GM23338 (cell line): ENCODE measurements around the gene CFAP65. TPM values are rescaled to one million over a fixed set of nuclear protein-coding genes. Genes with fewer than 3 reads are reported as not detected.

Experiments used
- ATAC-seq: fragments of 200-7000 bp; cut with Tn5 transposase; 3 replicates; pipeline ENCODE4 v1.9.1; 2020
- DNase-seq: peaks from one replicate; pipeline ENCODE4 v3.0.0-alpha.2; 2015; ENCODE audit warnings: low spot score
- H2AFZ ChIP-seq: fragments of 200-600 bp; sonication (generic); 2 replicates; pipeline ENCODE4 v1.8.0; 2016; ENCODE audit warnings: antibody characterized with exemption, mild to moderate bottlenecking, moderate library complexity
- H3F3A ChIP-seq: fragments of 200-600 bp; sonication (generic); replicated peaks from 2 replicates; pipeline ENCODE4 v1.8.0; 2017; ENCODE audit warnings: antibody characterized with exemption, mixed run types, low read depth
- H3K27ac ChIP-seq: fragments of 200-600 bp; sonication (generic); 2 replicates; pipeline ENCODE4 v1.6.1; 2016; ENCODE audit warnings: low read depth
- H3K27me3 ChIP-seq: fragments of 200-600 bp; sonication (generic); 2 replicates; pipeline ENCODE4 v1.8.0; 2016; ENCODE audit warnings: mild to moderate bottlenecking, mixed run types, moderate library complexity; ENCODE audit not compliant: insufficient read depth
- H3K36me3 ChIP-seq: fragments of 200-600 bp; sonication (generic); 2 replicates; pipeline ENCODE4 v1.8.0; 2016; ENCODE audit warnings: mild to moderate bottlenecking; ENCODE audit not compliant: insufficient read depth
- H3K4me1 ChIP-seq: fragments of 200-600 bp; sonication (generic); 2 replicates; pipeline ENCODE4 v1.8.0; 2016; ENCODE audit warnings: mild to moderate bottlenecking, moderate library complexity; ENCODE audit not compliant: insufficient read depth
- H3K4me2 ChIP-seq: fragments of 200-600 bp; sonication (generic); 2 replicates; pipeline ENCODE4 v1.7.1; 2017; ENCODE audit warnings: mixed run types
- H3K4me3 ChIP-seq: fragments of 200-600 bp; sonication (generic); 2 replicates; pipeline ENCODE4 v1.6.1; 2016; ENCODE audit warnings: mixed run types
- H3K79me2 ChIP-seq: fragments of 200-600 bp; sonication (generic); replicated peaks from 2 replicates; pipeline ENCODE4 v1.8.0; 2017; ENCODE audit warnings: mild to moderate bottlenecking; ENCODE audit not compliant: insufficient read depth
- H3K9me2 ChIP-seq: fragments of 200-600 bp; sonication (generic); 2 replicates; pipeline ENCODE4 v1.8.0; 2017; ENCODE audit not compliant: insufficient read depth
- H4K20me1 ChIP-seq: fragments of 200-600 bp; sonication (generic); replicated peaks from 2 replicates; pipeline ENCODE4 v1.8.0; 2017; ENCODE audit warnings: mild to moderate bottlenecking; ENCODE audit not compliant: insufficient read depth
- H3K27ac Mint-ChIP-seq: 2 replicates; pipeline ENCODE4 v1.8.0; 2020; ENCODE audit warnings: inconsistent platforms, mild to moderate bottlenecking, moderate library complexity, mixed read lengths
- H3K27me3 Mint-ChIP-seq: 3 replicates; pipeline ENCODE4 v1.8.0; 2022; ENCODE audit warnings: low read depth, mild to moderate bottlenecking, moderate library complexity, mixed read lengths, inconsistent platforms; ENCODE audit not compliant: insufficient read depth, poor library complexity
- H3K36me3 Mint-ChIP-seq: 3 replicates; pipeline ENCODE4 v1.8.0; 2021; ENCODE audit warnings: low read depth, mild to moderate bottlenecking, inconsistent platforms, moderate library complexity, mixed read lengths
- H3K4me1 Mint-ChIP-seq: 3 replicates; pipeline ENCODE4 v1.8.0; 2020; ENCODE audit warnings: mild to moderate bottlenecking, inconsistent platforms, mixed read lengths
- H3K4me3 Mint-ChIP-seq: 3 replicates; pipeline ENCODE4 v1.8.0; 2021; ENCODE audit warnings: moderate library complexity, mild to moderate bottlenecking, inconsistent platforms, mixed read lengths
- H3K9me3 Mint-ChIP-seq: 3 replicates; pipeline ENCODE4 v1.8.0; 2020; ENCODE audit warnings: moderate library complexity, mild to moderate bottlenecking, inconsistent platforms, mixed read lengths
- CREB1 ChIP-seq: fragments of 250-450 bp; sonication (Bioruptor Pico); IDR thresholded peaks from 2 replicates; pipeline ENCODE4 v1.5.0; 2020; ENCODE audit warnings: low read depth, mild to moderate bottlenecking, moderate library complexity
- CTCF ChIP-seq, 2 experiments: fragments of 200-600 bp in 1 of 2; sonication (generic) in 1 of 2; conservative IDR thresholded peaks; 2 replicates each; pipeline versions ENCODE4 v1.5.1 to v1.6.1; 2016 to 2017; ENCODE audit warnings: antibody characterized with exemption in 2 of 2, low read depth in 2 of 2, mild to moderate bottlenecking in 2 of 2, moderate library complexity in 1 of 2
- ETS1 ChIP-seq: IDR thresholded peaks from 2 replicates; pipeline ENCODE4 v1.6.1; 2016; ENCODE audit warnings: antibody characterized with exemption
- EZH2phosphoT487 ChIP-seq: fragments of 200-600 bp; sonication (generic); IDR thresholded peaks from one replicate; pipeline ENCODE4 v1.8.1; 2018; ENCODE audit warnings: antibody characterized with exemption; ENCODE audit not compliant: unreplicated experiment
- NANOG ChIP-seq: IDR thresholded peaks from 2 replicates; pipeline ENCODE4 v1.6.1; 2016; ENCODE audit warnings: antibody characterized with exemption, borderline replicate concordance
- POLR2AphosphoS5 ChIP-seq: IDR thresholded peaks from 2 replicates; pipeline ENCODE4 v1.6.1; 2016; ENCODE audit warnings: antibody characterized with exemption, low read depth
- STAT1 ChIP-seq: IDR thresholded peaks from one replicate; pipeline ENCODE4 v1.6.1; 2016; ENCODE audit warnings: antibody characterized with exemption; ENCODE audit not compliant: unreplicated experiment
- ZNF331 ChIP-seq: fragments of 250-450 bp; sonication (Bioruptor Pico); IDR thresholded peaks from 2 replicates; pipeline ENCODE4 v1.5.0; 2020; ENCODE audit warnings: low read depth, mild to moderate bottlenecking, moderate library complexity
- ZNF462 ChIP-seq: fragments of 250-450 bp; sonication (Bioruptor Pico); IDR thresholded peaks from 2 replicates; pipeline ENCODE4 v1.5.0; 2020; ENCODE audit warnings: mild to moderate bottlenecking, moderate library complexity
- polyA plus RNA-seq: library from polyadenylated mRNA; unstranded; fragments of >200 nt; fragmentation: Nextera tagmentation; extraction: Ambion mirVana; gene quantifications from 2 replicates; pipeline ENCODE4 v1.2.1, GENCODE V29; 2016
- total RNA-seq: library from RNA; depleted of rRNA; stranded (reverse); fragments of >200 nt; shearing (Covaris generic); gene quantifications from 2 replicates; pipeline ENCODE4 v1.2.3, GENCODE V29; 2014

CFAP65 gene
- total and polyA plus RNA-seq, 2 experiments from 2014 or later = 0.38 to 0.74 TPM

GRCh38 chr2:219022041-219022440 is 19.3 kb downstream of the CFAP65 start:
- Histone ChIP-seq H3F3A (no peaks in the 10 kb centered on the region), H3K9me2 (no peaks in the 10 kb centered on the region), H3K4me2 (no peak overlapping the region), H3K4me3 (no peak overlapping the region), H3K4me1 (no peaks in the 10 kb centered on the region), H3K27me3 (no peaks in the 10 kb centered on the region), H2AFZ (no peak overlapping the region), H3K79me2 (no peaks in the 10 kb centered on the region), H4K20me1 (no peaks in the 10 kb centered on the region), H3K27ac (no peak overlapping the region), H3K36me3 (no peaks in the 10 kb centered on the region)
- Mint-ChIP-seq H3K27me3 (peaks cover 3% of the 10 kb centered on the region), H3K4me1 (no peaks in the 10 kb centered on the region; the same call in 2 of the 3 replicates), H3K4me3 (no peak overlapping the region), H3K9me3 (no peaks in the 10 kb centered on the region), H3K27ac (no peak overlapping the region), H3K36me3 (no peaks in the 10 kb centered on the region)
- ATAC-seq (no peak), DNase-seq (no peak)
- no peak for TF ChIP-seq CREB1

DNA sequence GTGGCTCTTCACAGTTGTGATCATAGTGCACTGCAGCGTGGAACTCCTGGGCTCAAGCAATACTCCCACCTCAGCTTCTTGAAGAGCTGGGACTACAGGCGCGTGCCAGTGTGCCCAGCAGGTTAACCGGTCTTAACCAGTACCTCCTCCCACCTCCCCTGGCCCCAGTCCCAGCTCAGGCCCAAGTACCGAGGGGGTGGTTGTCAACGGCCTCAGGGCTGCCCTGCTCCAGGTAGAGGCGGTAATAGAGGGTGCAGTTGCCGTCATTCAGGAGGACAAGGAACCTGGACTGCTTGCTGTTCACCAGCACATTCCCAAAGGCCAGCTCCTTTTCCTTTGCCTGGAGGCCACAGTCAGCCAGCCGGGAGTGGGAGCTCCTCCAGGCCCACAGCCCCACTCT is 19.7 kb downstream of the CFAP65 start:
- Histone ChIP-seq H3K4me1 (no peaks in the 10 kb centered on the region), H3K27ac (no peak overlapping the region), H3K79me2 (no peaks in the 10 kb centered on the region), H4K20me1 (no peaks in the 10 kb centered on the region), H3K27me3 (no peaks in the 10 kb centered on the region), H3F3A (no peaks in the 10 kb centered on the region), H3K36me3 (no peaks in the 10 kb centered on the region), H3K4me3 (no peak overlapping the region), H3K4me2 (no peak overlapping the region), H3K9me2 (no peaks in the 10 kb centered on the region), H2AFZ (no peak overlapping the region)
- Mint-ChIP-seq H3K9me3 (no peaks in the 10 kb centered on the region), H3K4me3 (no peak overlapping the region), H3K27ac (no peak overlapping the region), H3K36me3 (no peaks in the 10 kb centered on the region), H3K4me1 (no peaks in the 10 kb centered on the region; the same call in 2 of the 3 replicates), H3K27me3 (peaks cover 3% of the 10 kb centered on the region)
- DNase-seq = no peak
- TF ChIP-seq ETS1 (no peak), ZNF462 (no peak), STAT1 (no peak), EZH2phosphoT487 (no peak), ZNF331 (CRISPR knock-in tag) (no peak), NANOG (no peak), CREB1 (no peak), CTCF (conservative IDR thresholded peaks at IDR 0.05; ENCODE audit: low read depth in 2 of 2) (no peak), POLR2AphosphoS5 (no peak)
- no peak for ATAC-seq
